ENCODE results near the gene ARF3. TPM values are rescaled to one million over a fixed set of nuclear protein-coding genes. Genes with fewer than 3 reads are reported as not detected.
A peak's percentile ranks its signal among the peaks of the same experiment; 100 is the strongest.

ARF3 gene
- total RNA-seq, 1 donor from 2014 or later: 128 TPM

GRCh38 chr12:48977290-48978281 is 20.3 kb upstream of the ARF3 start:
- H3K27me3 Mint-ChIP-seq (ENCODE audit: low read depth): peaks cover 83% of the 10 kb centered on the region
- H3K36me3 Mint-ChIP-seq (ENCODE audit: low read depth): peaks cover 2% of the 10 kb centered on the region
- H3K4me1 Mint-ChIP-seq (ENCODE audit: low read depth): peaks cover 46% of the 10 kb centered on the region
- DNase-seq (ENCODE audit: low spot score): no peak
- no peak overlapping the region for H3K27ac Mint-ChIP-seq (ENCODE audit: unreplicated experiment)
- TF ChIP-seq CTCF (IDR thresholded peaks at IDR 0.05): peak; percentile 86
- no peaks in the 10 kb centered on the region for H3K9me3 Mint-ChIP-seq (ENCODE audit: low read depth)
- no peak overlapping the region for H3K4me3 Mint-ChIP-seq (ENCODE audit: unreplicated experiment)

- peak; percentile 75 for TF ChIP-seq CTCF (IDR thresholded peaks at IDR 0.05)
- H3K27ac Mint-ChIP-seq (ENCODE audit: unreplicated experiment): no peak overlapping the region
- H3K36me3 Mint-ChIP-seq (ENCODE audit: low read depth): no peaks in the 10 kb centered on the region
- H3K4me3 Mint-ChIP-seq (ENCODE audit: unreplicated experiment): no peak overlapping the region
- no peaks in the 10 kb centered on the region for H3K9me3 Mint-ChIP-seq (ENCODE audit: low read depth)
- no peak for DNase-seq (ENCODE audit: low spot score)
- peaks cover 72% of the 10 kb centered on the region for H3K27me3 Mint-ChIP-seq (ENCODE audit: low read depth)
- peaks cover 36% of the 10 kb centered on the region for H3K4me1 Mint-ChIP-seq (ENCODE audit: low read depth)
These were observed 16.8 kb upstream of the ARF3 start for GRCh38 chr12:48973941-48974673.

GRCh38 chr12:48973531-48973930 is 16.2 kb upstream of the ARF3 start:
- no peak overlapping the region for H3K27ac Mint-ChIP-seq (ENCODE audit: unreplicated experiment)
- no peak for TF ChIP-seq CTCF (IDR thresholded peaks at IDR 0.05)
- no peak overlapping the region for H3K4me3 Mint-ChIP-seq (ENCODE audit: unreplicated experiment)
- H3K9me3 Mint-ChIP-seq (ENCODE audit: low read depth): no peaks in the 10 kb centered on the region
- H3K27me3 Mint-ChIP-seq (ENCODE audit: low read depth): peaks cover 67% of the 10 kb centered on the region
- H3K4me1 Mint-ChIP-seq (ENCODE audit: low read depth): peaks cover 30% of the 10 kb centered on the region
- DNase-seq (ENCODE audit: low spot score): no peak
- no peaks in the 10 kb centered on the region for H3K36me3 Mint-ChIP-seq (ENCODE audit: low read depth)

GRCh38 chr12:48972952-48973483 is 15.7 kb upstream of the ARF3 start:
- no peak for TF ChIP-seq CTCF (IDR thresholded peaks at IDR 0.05)
- Mint-ChIP-seq H3K4me1 (ENCODE audit: low read depth) (peaks cover 28% of the 10 kb centered on the region), H3K36me3 (ENCODE audit: low read depth) (no peaks in the 10 kb centered on the region), H3K4me3 (ENCODE audit: unreplicated experiment) (no peak overlapping the region), H3K9me3 (ENCODE audit: low read depth) (no peaks in the 10 kb centered on the region), H3K27me3 (ENCODE audit: low read depth) (peaks cover 64% of the 10 kb centered on the region), H3K27ac (ENCODE audit: unreplicated experiment) (no peak overlapping the region)
- no peak for DNase-seq (ENCODE audit: low spot score)
